ENCODE measurements around the gene DNAJC5.
A peak's percentile ranks its signal among the peaks of the same experiment; 100 is the strongest.
"Not testable (repeated sequence)": the region's sequence is repeated elsewhere in the genome, so short reads cannot be mapped to it uniquely, and the experiment has no call there.

The DNAJC5 gene

GRCh38 chr20:63894358-63895201, at the start of gene DNAJC5:
Gene DNAJC5, plus strand, starts transcription at chr20:63895126. Its CDS starts 33,220 bp downstream, at chr20:63928346.
- DNase-seq, result peak; percentile 97

DNA sequence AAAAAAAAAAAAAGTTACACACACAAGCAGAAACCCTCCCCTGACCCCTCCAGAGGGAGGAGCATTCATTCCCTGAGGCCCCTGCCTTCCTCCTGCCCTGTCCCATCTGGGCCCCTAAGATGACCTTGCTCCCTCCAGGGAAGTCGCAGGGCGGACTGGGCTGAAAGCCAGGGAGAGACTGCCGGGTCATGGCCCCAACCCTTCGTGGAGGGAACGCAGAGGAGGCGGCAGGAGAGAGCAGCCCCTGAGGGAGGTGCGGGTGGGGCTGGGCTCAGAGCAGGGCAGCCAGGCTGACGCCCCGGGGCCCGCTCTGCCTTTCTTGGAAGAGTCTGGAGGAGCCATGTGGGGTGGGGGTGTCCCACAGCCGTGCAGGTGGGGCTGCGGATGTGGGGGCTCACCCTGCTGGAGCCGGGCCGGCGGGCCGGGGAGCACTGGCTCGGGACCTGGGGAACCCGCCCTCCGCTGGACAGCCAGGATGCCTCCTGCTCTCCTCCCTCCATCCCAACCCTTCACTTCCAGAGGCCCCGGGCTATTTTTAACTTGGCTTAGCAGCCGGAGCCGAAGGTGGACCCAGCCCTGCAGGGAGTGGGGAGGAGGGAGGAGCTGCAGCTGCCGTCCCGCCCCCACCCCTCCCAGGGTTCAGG, 48.7 kb upstream of the DNAJC5 start:
- DNase-seq, result no peak

- no peak for DNase-seq
Observed at GRCh38 chr20:63846888-63847236, 48.1 kb upstream of the DNAJC5 start.

GRCh38 chr20:63847237-63848002, 47.5 kb upstream of the DNAJC5 start:
- no peak for DNase-seq

- no peak for DNase-seq
Observed at GRCh38 chr20:63848003-63848911, 46.7 kb upstream of the DNAJC5 start.

GRCh38 chr20:63850689-63851547, 44.0 kb upstream of the DNAJC5 start:
- no peak for DNase-seq

GRCh38 chr20:63851548-63851943, 43.4 kb upstream of the DNAJC5 start:
- DNase-seq, result not testable (repeated sequence)

- not testable (repeated sequence) for DNase-seq
Observed at GRCh38 chr20:63853733-63854068, 41.2 kb upstream of the DNAJC5 start.

- DNase-seq, result no peak
Observed at GRCh38 chr20:63854069-63854765, 40.7 kb upstream of the DNAJC5 start.

- DNase-seq, result no peak
Observed at GRCh38 chr20:63854766-63855362, 40.1 kb upstream of the DNAJC5 start.

DNA sequence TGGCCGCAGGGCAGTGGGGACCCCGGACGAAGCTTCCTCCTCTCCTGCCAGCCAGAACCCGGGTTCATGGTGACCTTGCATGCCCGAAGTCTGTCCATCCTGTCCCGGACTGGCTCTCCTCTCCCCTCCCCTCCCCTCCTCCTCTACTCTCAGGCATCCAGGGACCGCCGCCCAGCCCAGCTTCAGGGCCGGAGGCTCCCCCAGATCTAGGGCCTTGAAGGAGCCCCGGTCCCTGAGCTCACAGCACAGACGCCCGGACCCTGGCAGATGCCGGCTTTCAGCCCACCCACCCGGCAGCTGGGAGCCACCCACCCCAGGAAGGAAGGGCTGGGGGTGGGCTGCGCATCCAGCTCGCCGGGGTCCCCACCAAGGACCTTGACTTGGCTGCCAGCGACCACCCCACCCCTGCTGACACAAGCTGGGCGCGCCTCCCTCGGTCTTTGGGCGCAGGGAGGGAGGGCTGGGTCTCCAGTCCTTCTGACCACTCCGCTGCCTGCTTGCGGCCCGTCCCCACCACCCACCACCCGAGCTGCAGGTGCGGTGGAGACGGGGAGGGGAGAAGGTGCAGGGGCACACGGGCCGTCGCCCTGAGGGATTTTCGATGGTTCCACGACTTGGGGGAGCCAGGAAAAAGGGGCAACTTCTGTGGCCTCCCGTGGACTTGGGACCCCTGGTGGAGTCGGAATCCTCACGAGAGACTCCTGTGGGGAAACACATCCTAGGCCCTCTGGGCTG, 39.4 kb upstream of the DNAJC5 start:
- no peak for DNase-seq

DNA sequence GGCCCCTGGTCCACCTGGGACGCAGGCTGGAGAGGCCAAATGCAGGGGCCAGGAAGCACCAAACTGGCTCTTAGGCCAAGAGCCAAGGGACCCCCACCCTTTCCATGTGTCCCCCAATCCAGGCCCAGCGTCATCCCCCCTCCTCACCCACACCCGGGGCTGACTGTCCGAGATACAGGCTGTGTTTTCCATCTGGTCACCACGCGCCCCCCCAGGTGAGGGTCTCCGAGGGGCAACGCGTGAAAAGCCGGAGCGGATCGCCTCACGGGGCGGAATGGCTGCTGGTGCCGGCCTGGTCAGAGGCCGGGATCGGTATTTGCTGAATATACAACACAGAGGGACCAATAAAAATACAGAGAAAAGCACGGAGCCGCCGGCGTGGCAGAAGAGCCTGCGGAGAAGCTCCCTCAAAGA, 38.8 kb upstream of the DNAJC5 start:
- no peak for DNase-seq

- DNase-seq, result no peak
Observed at GRCh38 chr20:63857764-63858392, 37.0 kb upstream of the DNAJC5 start.

DNA sequence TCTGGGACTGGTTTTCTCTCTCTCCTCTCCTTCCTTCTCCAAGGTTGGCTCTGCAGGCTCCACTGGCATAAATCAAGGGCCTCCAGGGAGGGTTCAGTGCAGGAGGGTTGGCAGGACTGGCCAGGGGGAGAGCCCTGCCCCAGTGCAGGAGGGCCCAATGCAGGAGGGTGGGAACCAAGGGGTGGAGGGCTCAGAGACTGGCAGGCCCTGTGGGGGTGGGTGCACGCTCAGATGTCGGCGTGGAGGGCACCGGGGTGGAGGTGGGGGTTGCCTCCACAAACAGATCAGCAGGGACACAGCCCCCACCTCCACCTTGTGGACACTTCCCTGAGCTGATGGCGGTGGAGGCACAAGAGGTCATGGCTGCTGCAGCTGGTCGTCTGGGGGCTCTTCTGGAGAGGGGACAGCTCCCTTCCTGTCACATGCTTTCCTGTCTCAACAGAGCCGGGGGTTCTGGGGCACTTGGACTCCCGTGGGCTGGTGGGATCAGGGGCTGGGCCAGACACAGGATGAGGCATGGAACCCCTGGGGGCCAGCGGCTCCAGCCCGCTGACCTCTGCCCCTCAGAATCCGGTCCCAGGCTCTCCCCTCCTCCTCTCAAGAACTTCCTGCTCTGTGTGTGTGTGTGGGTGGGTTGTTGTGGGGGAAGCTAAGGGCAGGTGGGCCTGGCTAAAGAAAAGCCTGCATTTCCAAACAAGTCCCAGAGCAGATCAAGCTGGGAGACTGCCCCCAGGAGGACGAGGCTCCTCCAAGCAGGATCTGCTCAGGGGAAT, 36.3 kb upstream of the DNAJC5 start:
- DNase-seq, result no peak

GRCh38 chr20:63859166-63859699, 35.7 kb upstream of the DNAJC5 start:
- DNase-seq, result no peak

DNA sequence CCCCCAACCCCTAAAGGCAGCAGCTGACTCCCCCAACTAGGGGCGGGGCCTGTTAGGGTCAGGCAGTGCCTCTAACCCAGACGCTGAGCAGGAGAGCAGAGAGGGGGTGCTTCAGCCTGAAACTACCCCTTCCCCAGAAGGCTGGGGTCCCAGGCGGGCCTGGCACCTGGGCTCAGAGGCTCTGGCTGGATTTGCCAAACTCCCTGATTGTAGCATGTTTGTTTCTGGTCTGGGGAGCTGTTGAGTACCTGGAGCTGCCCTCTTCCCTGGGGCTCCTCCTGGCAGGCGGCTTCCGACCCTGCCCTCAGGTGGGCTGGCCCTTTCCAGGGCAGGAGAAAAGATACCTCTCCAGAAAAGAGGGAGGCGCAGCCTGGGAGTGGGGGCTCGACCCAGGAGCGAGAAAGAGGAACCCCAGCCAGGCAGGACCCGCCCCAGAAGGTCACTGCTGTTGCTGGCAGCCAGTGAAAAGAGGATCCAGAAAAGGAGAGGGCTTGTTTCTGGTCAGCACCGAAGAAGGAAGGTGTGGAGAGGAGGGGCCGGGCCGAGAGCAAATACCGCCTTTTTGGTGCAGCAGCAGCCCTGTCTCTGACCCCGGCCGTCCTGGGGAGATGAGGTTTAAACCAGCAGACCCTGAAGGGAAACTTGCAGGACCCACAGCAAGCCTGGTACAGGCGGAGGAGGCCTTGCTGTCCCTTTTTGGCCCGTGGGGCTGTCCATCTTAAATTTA, 34.4 kb upstream of the DNAJC5 start:
- no peak for DNase-seq

DNA sequence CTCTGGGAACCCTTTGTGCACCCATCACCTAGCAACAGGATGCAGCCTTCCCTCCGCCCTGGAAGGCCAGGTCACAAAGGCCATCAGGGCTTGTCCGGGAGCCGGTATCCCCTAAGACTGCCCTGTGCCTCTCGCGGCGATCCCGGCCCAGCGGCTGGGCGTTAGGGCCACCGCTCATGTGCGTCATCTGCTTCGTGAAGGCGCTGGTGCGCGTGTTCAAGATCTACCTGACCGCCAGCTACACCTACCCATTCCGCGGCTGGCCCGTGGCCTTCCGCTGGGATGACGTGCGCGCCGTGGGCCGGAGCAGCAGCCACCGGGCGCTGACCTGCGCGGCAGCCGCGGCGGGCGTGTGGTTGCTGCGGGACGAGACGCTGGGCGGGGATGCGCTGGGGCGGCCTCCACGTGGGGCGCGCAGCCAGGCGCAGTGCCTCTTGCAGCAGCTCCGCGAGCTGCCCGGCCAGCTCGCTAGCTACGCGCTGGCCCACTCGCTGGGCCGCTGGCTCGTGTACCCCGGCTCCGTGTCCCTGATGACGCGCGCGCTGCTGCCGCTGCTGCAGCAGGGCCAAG, 33.5 kb upstream of the DNAJC5 start, which contains the start of gene ABHD16B:
TSS of gene ABHD16B (plus strand) at position 134 of the 570 bp plus-strand sequence. CDS start at position 177, 43 bp downstream.
- no peak for DNase-seq

Measured in NCI-H187 (cell line).